Breast epithelium (tissue), 4 donors: Measurements from ENCODE around the gene TFB1M. TPM values are rescaled to one million over a fixed set of nuclear protein-coding genes. Genes with fewer than 3 reads are reported as not detected.

Experiments
- DNase-seq, 2 donors: peaks; one replicate each; pipeline ENCODE4 v3.0.0-alpha.2; 2019; ENCODE audit warnings: low spot score in 2 of 2
- H3K27ac ChIP-seq, 2 donors: fragments of 200-600 bp; sonication (generic) in 1 of 2; one replicate each; pipeline ENCODE4 v1.5.1; 2016 to 2019; ENCODE audit warnings: mild to moderate bottlenecking in 1 of 2
- H3K27me3 ChIP-seq, 2 donors: fragments of 200-600 bp; sonication (generic) in 1 of 2; one replicate each; pipeline versions ENCODE4 v1.5.1 to v1.6.0; 2017 to 2019; ENCODE audit warnings: control low read depth in 1 of 2, mild to moderate bottlenecking in 1 of 2
- H3K36me3 ChIP-seq: fragments of 200-600 bp; one replicate; pipeline ENCODE4 v1.5.1; 2019
- H3K4me1 ChIP-seq, 2 donors: fragments of 200-600 bp; sonication (generic); one replicate each; pipeline ENCODE4 v1.5.1; 2016 to 2019; ENCODE audit warnings: control low read depth in 1 of 2
- H3K4me3 ChIP-seq, 3 donors: fragments of 200-600 bp; sonication (generic); 1 replicate in 2 of 3; 2 replicates in 1 of 3; pipeline ENCODE4 v1.5.1; 2016 to 2019; ENCODE audit warnings: mild to moderate bottlenecking in 3 of 3, moderate library complexity in 2 of 3
- H3K9me3 ChIP-seq, 2 donors: fragments of 200-600 bp; sonication (generic) in 1 of 2; one replicate each; pipeline ENCODE4 v1.5.1; 2016 to 2019; ENCODE audit warnings: control low read depth in 1 of 2
- CTCF ChIP-seq, 3 donors: fragments of 450-650 bp; IDR thresholded peaks; one replicate each; pipeline ENCODE4 v1.5.1; 2016 to 2017; ENCODE audit warnings: antibody characterized with exemption in 3 of 3, mild to moderate bottlenecking in 3 of 3, moderate library complexity in 3 of 3
- POLR2A ChIP-seq: fragments of 450-650 bp; IDR thresholded peaks from one replicate; pipeline ENCODE4 v1.6.1; 2016; ENCODE audit warnings: antibody characterized with exemption, mild to moderate bottlenecking, moderate library complexity
- POLR2AphosphoS5 ChIP-seq, 3 donors: sonication (generic); formaldehyde crosslinking; IDR thresholded peaks; one replicate each; pipeline ENCODE4 v1.6.1; 2017; ENCODE audit warnings: antibody characterized with exemption in 3 of 3
- intact Hi-C: fragments of 100-400 bp; cut with DNase I; formaldehyde crosslinking; loops from one replicate; pipeline ENCODE4 v1.15.1; 2023; ENCODE audit warnings: low total_unique reads
- total RNA-seq, 3 donors: library from RNA; depleted of rRNA; stranded (reverse); fragments of >200 nt; gene quantifications; one replicate each; pipeline ENCODE4 v1.1.0, GENCODE V29; 2016

The TFB1M gene
- total RNA-seq, 3 donors from 2014 or later, result 9.9 to 28.5 (median 18.4) TPM

DNA sequence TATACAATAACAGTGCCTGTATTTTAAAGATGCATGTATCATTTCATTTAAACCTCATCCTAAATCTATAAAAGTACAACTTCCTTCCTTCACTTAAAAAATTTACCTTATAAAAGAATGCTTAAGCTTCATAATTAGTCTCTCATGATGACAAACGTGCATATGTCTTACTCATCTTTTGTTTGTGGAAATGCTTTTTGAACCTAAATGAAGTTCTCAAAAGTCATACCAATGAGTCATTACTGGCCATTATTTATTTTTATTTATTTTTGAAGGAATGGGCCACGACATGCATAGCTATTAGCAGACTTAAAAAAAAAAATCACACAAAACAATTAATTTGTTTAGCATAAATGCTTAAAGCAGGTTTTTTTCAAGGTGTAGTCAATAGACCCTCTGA is 3.7 kb downstream of the TFB1M start:
- H3K4me1 ChIP-seq, result no peaks in the 10 kb centered on the region
- no peak for DNase-seq
- no peaks in the 10 kb centered on the region for H3K9me3 ChIP-seq
- no peak overlapping the region for H3K27ac ChIP-seq
- H3K27me3 ChIP-seq, result no peaks in the 10 kb centered on the region
- TF ChIP-seq CTCF (IDR thresholded peaks at IDR 0.05) (no peak), POLR2AphosphoS5 (IDR thresholded peaks at IDR 0.05) (no peak), POLR2A (no peak)
- intact Hi-C loops, result no loop called here
- no peak overlapping the region for H3K4me3 ChIP-seq
- H3K36me3 ChIP-seq, result no peaks in the 10 kb centered on the region

DNA sequence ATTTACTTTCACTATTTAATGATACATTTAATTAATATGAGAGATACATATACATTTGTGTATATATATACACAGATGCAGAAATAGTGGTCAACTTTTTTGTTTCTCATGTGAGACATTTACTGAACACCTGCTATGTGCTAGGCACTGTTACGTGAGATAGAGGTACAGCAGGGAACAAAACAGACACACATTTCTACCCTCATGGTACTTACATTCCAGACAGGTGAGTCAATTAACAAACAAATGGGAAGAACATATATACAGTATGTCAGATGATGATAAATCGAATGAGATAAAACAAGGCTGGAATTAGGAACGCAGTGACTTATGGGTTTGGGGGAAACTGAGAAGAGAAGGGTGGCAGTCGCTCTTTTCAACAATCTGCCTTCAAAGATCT is 5.1 kb downstream of the TFB1M start:
- Histone ChIP-seq H3K27me3 (no peaks in the 10 kb centered on the region), H3K4me1 (no peaks in the 10 kb centered on the region), H3K27ac (no peak overlapping the region), H3K9me3 (no peaks in the 10 kb centered on the region), H3K4me3 (no peak overlapping the region), H3K36me3 (no peaks in the 10 kb centered on the region)
- no peak for DNase-seq
- TF ChIP-seq POLR2AphosphoS5 (IDR thresholded peaks at IDR 0.05), result no peak
- no peak for TF ChIP-seq POLR2A
- TF ChIP-seq CTCF (IDR thresholded peaks at IDR 0.05), result no peak
- intact Hi-C loops, result no loop called here

- TF ChIP-seq POLR2AphosphoS5 (IDR thresholded peaks at IDR 0.05) (no peak), POLR2A (no peak), CTCF (IDR thresholded peaks at IDR 0.05) (no peak)
- no peak overlapping the region for H3K4me3 ChIP-seq
- intact Hi-C loops, result no loop called here
- no peak overlapping the region for H3K27ac ChIP-seq
- no peaks in the 10 kb centered on the region for H3K9me3 ChIP-seq
- no peaks in the 10 kb centered on the region for H3K36me3 ChIP-seq
- H3K27me3 ChIP-seq, result no peaks in the 10 kb centered on the region
- H3K4me1 ChIP-seq, result no peaks in the 10 kb centered on the region
- DNase-seq, result no peak
Measured at GRCh38 chr6:155306958-155307357, 7.3 kb downstream of the TFB1M start.

- H3K36me3 ChIP-seq, result no peaks in the 10 kb centered on the region
- intact Hi-C loops, result no loop called here
- no peak for DNase-seq
- no peak overlapping the region for H3K27ac ChIP-seq
- H3K9me3 ChIP-seq, result no peaks in the 10 kb centered on the region
- no peaks in the 10 kb centered on the region for H3K4me1 ChIP-seq
- no peak for TF ChIP-seq POLR2AphosphoS5 (IDR thresholded peaks at IDR 0.05)
- TF ChIP-seq POLR2A, result no peak
- TF ChIP-seq CTCF (IDR thresholded peaks at IDR 0.05), result no peak
- no peak overlapping the region for H3K4me3 ChIP-seq
- H3K27me3 ChIP-seq, result no peaks in the 10 kb centered on the region
Measured at GRCh38 chr6:155303361-155303870, 10.9 kb downstream of the TFB1M start.

DNA sequence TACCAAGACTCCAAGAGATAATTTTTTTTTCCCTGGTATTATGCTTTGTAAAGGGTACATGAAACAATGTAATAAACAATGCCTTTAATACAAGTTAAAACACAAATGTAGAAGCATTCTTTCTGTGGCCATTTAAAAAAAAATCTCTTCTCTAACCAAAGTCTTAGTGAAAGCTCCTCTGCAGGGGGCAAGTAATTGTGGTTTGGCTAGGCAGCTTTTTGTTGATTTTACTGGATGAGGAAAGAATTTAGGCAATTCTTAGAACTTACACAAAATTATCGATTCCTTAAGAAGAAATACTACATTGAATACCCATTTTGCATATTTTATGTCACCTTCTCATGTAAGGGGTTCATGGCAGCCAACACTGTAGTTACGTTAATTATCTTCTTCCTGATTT is 12.4 kb downstream of the TFB1M start:
- no peaks in the 10 kb centered on the region for H3K27me3 ChIP-seq
- H3K4me1 ChIP-seq, result no peaks in the 10 kb centered on the region
- intact Hi-C loops, result no loop called here
- TF ChIP-seq CTCF (IDR thresholded peaks at IDR 0.05) (no peak), POLR2A (no peak), POLR2AphosphoS5 (IDR thresholded peaks at IDR 0.05) (no peak)
- no peaks in the 10 kb centered on the region for H3K36me3 ChIP-seq
- no peaks in the 10 kb centered on the region for H3K9me3 ChIP-seq
- no peak for DNase-seq
- H3K27ac ChIP-seq, result no peak overlapping the region
- H3K4me3 ChIP-seq, result no peak overlapping the region
